C4-2B (cell line): Measurements from ENCODE around the gene ELFN2.

Experiments used
- CTCF ChIP-seq: fragments of 450-650 bp; conservative IDR thresholded peaks from 2 replicates; pipeline ENCODE4 v1.5.1; 2017; ENCODE audit warnings: mild to moderate bottlenecking
- ZFX ChIP-seq: fragments of 450-650 bp; IDR thresholded peaks from 2 replicates; pipeline ENCODE4 v1.6.1; 2017

DNA sequence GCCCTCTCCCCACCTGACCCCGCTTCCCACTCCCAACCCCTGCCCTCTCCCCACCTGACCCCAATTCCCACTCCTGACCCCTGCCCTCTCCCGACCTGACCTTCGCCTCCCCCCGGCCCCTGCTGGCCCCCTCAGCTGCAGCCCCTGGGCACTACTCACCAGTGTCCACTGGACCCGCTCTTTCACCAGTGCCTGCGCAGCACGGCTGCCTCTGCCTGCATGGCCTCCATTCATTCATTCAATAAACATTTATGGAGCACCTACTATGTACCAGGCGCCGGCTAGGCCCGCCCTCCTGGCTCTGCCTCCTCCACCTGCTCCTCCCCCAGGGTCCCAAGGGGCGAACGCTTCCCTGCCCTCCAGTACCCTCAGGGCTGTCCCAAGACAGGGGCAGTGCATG lies 42.6 kb downstream of the ELFN2 start:
- TF ChIP-seq CTCF = no peak
- TF ChIP-seq ZFX = no peak
